ENCODE results near the gene SH3RF2.

GRCh38 chr5:145978171-145978570 is 41.8 kb downstream of the SH3RF2 start:
- TF ChIP-seq CTCF (conservative IDR thresholded peaks at IDR 0.05 in 1 of 2, IDR thresholded peaks at IDR 0.05 in 1 of 2; ENCODE audit: extremely low read depth in 1 of 2, insufficient read depth in 1 of 2, low read depth in 1 of 2, low read length in 2 of 2), result no peak
- no peak for TF ChIP-seq EZH2 (IDR thresholded peaks at IDR 0.05; ENCODE audit: borderline replicate concordance, low read length)
